GM23338 (cell line): ENCODE data around the gene FAM171A1. TPM values are rescaled to one million over a fixed set of nuclear protein-coding genes. Genes with fewer than 3 reads are reported as not detected.

Experiments
- ATAC-seq: fragments of 200-7000 bp; cut with Tn5 transposase; 3 replicates; pipeline ENCODE4 v1.9.1; 2020
- DNase-seq: peaks from one replicate; pipeline ENCODE4 v3.0.0-alpha.2; 2015; ENCODE audit warnings: low spot score
- H2AFZ ChIP-seq: fragments of 200-600 bp; sonication (generic); 2 replicates; pipeline ENCODE4 v1.8.0; 2016; ENCODE audit warnings: antibody characterized with exemption, mild to moderate bottlenecking, moderate library complexity
- H3F3A ChIP-seq: fragments of 200-600 bp; sonication (generic); replicated peaks from 2 replicates; pipeline ENCODE4 v1.8.0; 2017; ENCODE audit warnings: antibody characterized with exemption, mixed run types, low read depth
- H3K27ac ChIP-seq: fragments of 200-600 bp; sonication (generic); 2 replicates; pipeline ENCODE4 v1.6.1; 2016; ENCODE audit warnings: low read depth
- H3K27me3 ChIP-seq: fragments of 200-600 bp; sonication (generic); 2 replicates; pipeline ENCODE4 v1.8.0; 2016; ENCODE audit warnings: mild to moderate bottlenecking, mixed run types, moderate library complexity; ENCODE audit not compliant: insufficient read depth
- H3K36me3 ChIP-seq: fragments of 200-600 bp; sonication (generic); 2 replicates; pipeline ENCODE4 v1.8.0; 2016; ENCODE audit warnings: mild to moderate bottlenecking; ENCODE audit not compliant: insufficient read depth
- H3K4me1 ChIP-seq: fragments of 200-600 bp; sonication (generic); 2 replicates; pipeline ENCODE4 v1.8.0; 2016; ENCODE audit warnings: mild to moderate bottlenecking, moderate library complexity; ENCODE audit not compliant: insufficient read depth
- H3K4me2 ChIP-seq: fragments of 200-600 bp; sonication (generic); 2 replicates; pipeline ENCODE4 v1.7.1; 2017; ENCODE audit warnings: mixed run types
- H3K4me3 ChIP-seq: fragments of 200-600 bp; sonication (generic); 2 replicates; pipeline ENCODE4 v1.6.1; 2016; ENCODE audit warnings: mixed run types
- H3K79me2 ChIP-seq: fragments of 200-600 bp; sonication (generic); replicated peaks from 2 replicates; pipeline ENCODE4 v1.8.0; 2017; ENCODE audit warnings: mild to moderate bottlenecking; ENCODE audit not compliant: insufficient read depth
- H3K9me2 ChIP-seq: fragments of 200-600 bp; sonication (generic); 2 replicates; pipeline ENCODE4 v1.8.0; 2017; ENCODE audit not compliant: insufficient read depth
- H4K20me1 ChIP-seq: fragments of 200-600 bp; sonication (generic); replicated peaks from 2 replicates; pipeline ENCODE4 v1.8.0; 2017; ENCODE audit warnings: mild to moderate bottlenecking; ENCODE audit not compliant: insufficient read depth
- H3K27ac Mint-ChIP-seq: 2 replicates; pipeline ENCODE4 v1.8.0; 2020; ENCODE audit warnings: inconsistent platforms, mild to moderate bottlenecking, moderate library complexity, mixed read lengths
- H3K27me3 Mint-ChIP-seq: 3 replicates; pipeline ENCODE4 v1.8.0; 2022; ENCODE audit warnings: low read depth, mild to moderate bottlenecking, moderate library complexity, mixed read lengths, inconsistent platforms; ENCODE audit not compliant: insufficient read depth, poor library complexity
- H3K36me3 Mint-ChIP-seq: 3 replicates; pipeline ENCODE4 v1.8.0; 2021; ENCODE audit warnings: low read depth, mild to moderate bottlenecking, inconsistent platforms, moderate library complexity, mixed read lengths
- H3K4me1 Mint-ChIP-seq: 3 replicates; pipeline ENCODE4 v1.8.0; 2020; ENCODE audit warnings: mild to moderate bottlenecking, inconsistent platforms, mixed read lengths
- H3K4me3 Mint-ChIP-seq: 3 replicates; pipeline ENCODE4 v1.8.0; 2021; ENCODE audit warnings: moderate library complexity, mild to moderate bottlenecking, inconsistent platforms, mixed read lengths
- H3K9me3 Mint-ChIP-seq: 3 replicates; pipeline ENCODE4 v1.8.0; 2020; ENCODE audit warnings: moderate library complexity, mild to moderate bottlenecking, inconsistent platforms, mixed read lengths
- CREB1 ChIP-seq: fragments of 250-450 bp; sonication (Bioruptor Pico); IDR thresholded peaks from 2 replicates; pipeline ENCODE4 v1.5.0; 2020; ENCODE audit warnings: low read depth, mild to moderate bottlenecking, moderate library complexity
- CTCF ChIP-seq, 2 experiments: fragments of 200-600 bp in 1 of 2; sonication (generic) in 1 of 2; conservative IDR thresholded peaks; 2 replicates each; pipeline versions ENCODE4 v1.5.1 to v1.6.1; 2016 to 2017; ENCODE audit warnings: antibody characterized with exemption in 2 of 2, low read depth in 2 of 2, mild to moderate bottlenecking in 2 of 2, moderate library complexity in 1 of 2
- ETS1 ChIP-seq: IDR thresholded peaks from 2 replicates; pipeline ENCODE4 v1.6.1; 2016; ENCODE audit warnings: antibody characterized with exemption
- EZH2 ChIP-seq: fragments of 200-600 bp; sonication (generic); IDR thresholded peaks from one replicate; pipeline ENCODE4 v1.8.0; 2017; ENCODE audit warnings: antibody characterized with exemption, mild to moderate bottlenecking, low read depth; ENCODE audit not compliant: unreplicated experiment
- EZH2phosphoT487 ChIP-seq: fragments of 200-600 bp; sonication (generic); IDR thresholded peaks from one replicate; pipeline ENCODE4 v1.8.1; 2018; ENCODE audit warnings: antibody characterized with exemption; ENCODE audit not compliant: unreplicated experiment
- NANOG ChIP-seq: IDR thresholded peaks from 2 replicates; pipeline ENCODE4 v1.6.1; 2016; ENCODE audit warnings: antibody characterized with exemption, borderline replicate concordance
- REST ChIP-seq: IDR thresholded peaks from one replicate; pipeline ENCODE4 v1.6.1; 2018; ENCODE audit warnings: antibody characterized with exemption; ENCODE audit not compliant: unreplicated experiment
- ZNF114 ChIP-seq: fragments of 250-450 bp; sonication (Bioruptor Pico); IDR thresholded peaks from 2 replicates; pipeline ENCODE4 v1.5.0; 2020; ENCODE audit warnings: mild to moderate bottlenecking, moderate library complexity
- ZNF462 ChIP-seq: fragments of 250-450 bp; sonication (Bioruptor Pico); IDR thresholded peaks from 2 replicates; pipeline ENCODE4 v1.5.0; 2020; ENCODE audit warnings: mild to moderate bottlenecking, moderate library complexity
- polyA plus RNA-seq: library from polyadenylated mRNA; unstranded; fragments of >200 nt; fragmentation: Nextera tagmentation; extraction: Ambion mirVana; gene quantifications from 2 replicates; pipeline ENCODE4 v1.2.1, GENCODE V29; 2016
- total RNA-seq: library from RNA; depleted of rRNA; stranded (reverse); fragments of >200 nt; shearing (Covaris generic); gene quantifications from 2 replicates; pipeline ENCODE4 v1.2.3, GENCODE V29; 2014

The FAM171A1 gene
- total and polyA plus RNA-seq, 2 experiments from 2014 or later, result 11.3 to 32.2 TPM

- Histone ChIP-seq H3K9me2 (no peaks in the 10 kb centered on the region), H2AFZ (no peak overlapping the region), H3K4me1 (peaks cover 18% of the 10 kb centered on the region; the same call in 1 of the 2 replicates), H3K36me3 (no peaks in the 10 kb centered on the region; the same call in 1 of the 2 replicates), H3K4me3 (no peak overlapping the region), H3K27ac (0 out of 2 replicates have a peak overlapping the region, but pooled peaks have one; percentile 10), H3K4me2 (peak overlapping the region; percentile 14; the same call in 1 of the 2 replicates), H4K20me1 (peaks cover 4% of the 10 kb centered on the region), H3F3A (no peaks in the 10 kb centered on the region), H3K27me3 (no peaks in the 10 kb centered on the region), H3K79me2 (peaks cover 59% of the 10 kb centered on the region)
- H3K4me3 Mint-ChIP-seq, result no peak overlapping the region
- peak overlapping the region; percentile 50; the same call in 1 of the 2 replicates for H3K27ac Mint-ChIP-seq
- H3K27me3 Mint-ChIP-seq, result peaks cover 4% of the 10 kb centered on the region
- no peaks in the 10 kb centered on the region; the same call in 2 of the 3 replicates for H3K9me3 Mint-ChIP-seq
- no peaks in the 10 kb centered on the region for H3K36me3 Mint-ChIP-seq
- peaks cover 28% of the 10 kb centered on the region for H3K4me1 Mint-ChIP-seq
- TF ChIP-seq NANOG (no peak), CREB1 (CRISPR knock-in tag) (no peak), EZH2 (no peak), ZNF462 (no peak), ZNF114 (CRISPR knock-in tag) (no peak), CTCF (conservative IDR thresholded peaks at IDR 0.05; ENCODE audit: low read depth in 2 of 2) (no peak), ETS1 (no peak), EZH2phosphoT487 (no peak), REST (no peak)
- ATAC-seq (no peak), DNase-seq (no peak)
Measured at GRCh38 chr10:15345450-15345849, 25.6 kb downstream of the FAM171A1 start.
